ENCODE results near the gene ELMO2.

Gene ELMO2

GRCh38 chr20:46367234-46367633 lies 39.2 kb downstream of the ELMO2 start:
- no peak for DNase-seq

GRCh38 chr20:46366826-46367225 lies 39.6 kb downstream of the ELMO2 start:
- DNase-seq = no peak

GRCh38 chr20:46365487-46366220 lies 40.8 kb downstream of the ELMO2 start:
- no peak for DNase-seq

GRCh38 chr20:46364670-46365486 lies 41.5 kb downstream of the ELMO2 start:
- no peak for DNase-seq

- peak; percentile 24 for DNase-seq
Observed at GRCh38 chr20:46363874-46364669, 42.3 kb downstream of the ELMO2 start.

GRCh38 chr20:46362921-46363867 lies 43.2 kb downstream of the ELMO2 start:
- DNase-seq = peak; percentile 42

- no peak for DNase-seq
Observed at GRCh38 chr20:46361811-46362210, 44.6 kb downstream of the ELMO2 start.

GRCh38 chr20:46361381-46361780 lies 45.0 kb downstream of the ELMO2 start:
- no peak for DNase-seq

- no peak for DNase-seq
Observed at GRCh38 chr20:46359233-46359751, 47.1 kb downstream of the ELMO2 start.

- DNase-seq = no peak
Observed at GRCh38 chr20:46358346-46359058, 47.9 kb downstream of the ELMO2 start.

- DNase-seq = no peak
Observed at GRCh38 chr20:46357030-46357514, 49.3 kb downstream of the ELMO2 start.

GRCh38 chr20:46356195-46357029 lies 50.0 kb downstream of the ELMO2 start:
- DNase-seq = no peak

GRCh38 chr20:46355778-46356177 lies 50.6 kb downstream of the ELMO2 start:
- no peak for DNase-seq

GRCh38 chr20:46354920-46355654 lies 51.3 kb downstream of the ELMO2 start:
- DNase-seq = no peak

GRCh38 chr20:46354207-46354555 lies 52.2 kb downstream of the ELMO2 start:
- no peak for DNase-seq

GRCh38 chr20:46353500-46354206 lies 52.8 kb downstream of the ELMO2 start:
- no peak for DNase-seq

GRCh38 chr20:46352370-46352938 lies 54.0 kb downstream of the ELMO2 start:
- no peak for DNase-seq

- DNase-seq = no peak
Observed at GRCh38 chr20:46351357-46352058, 54.9 kb downstream of the ELMO2 start.

Data from SIG-M5 (cell line).